22Rv1 (cell line): Measurements from ENCODE around the gene AP1S2.

Experiments used
- ZFX ChIP-seq: fragments of 450-650 bp; IDR thresholded peaks from 2 replicates; pipeline ENCODE4 v1.6.1; 2017; ENCODE audit warnings: antibody characterized with exemption, borderline replicate concordance
- TF ChIP-seq, protein P1 (sequence below): fragments of 450-650 bp; IDR thresholded peaks from 2 replicates; pipeline ENCODE4 v1.5.1; 2017; ENCODE audit warnings: mild to moderate bottlenecking

DNA sequence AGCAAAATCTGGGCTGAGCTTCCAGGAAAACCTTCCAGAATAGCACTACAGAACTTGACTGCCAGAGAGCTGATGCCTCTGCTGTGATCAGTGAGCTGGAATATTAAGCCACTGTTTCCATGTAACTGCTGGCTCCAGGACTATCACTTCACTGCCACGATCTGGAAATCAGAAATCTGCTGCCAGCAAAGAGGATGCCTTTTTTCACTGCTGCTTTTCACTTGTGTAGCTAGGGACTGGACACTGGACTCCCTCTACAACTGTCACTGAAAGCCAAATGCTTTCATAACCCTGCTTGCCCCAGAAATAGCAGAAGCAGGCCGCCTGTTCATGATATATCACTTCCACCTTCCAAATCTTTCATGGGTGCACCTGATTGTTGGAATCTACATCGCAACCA, 9.4 kb upstream of the AP1S2 start:
- TF ChIP-seq, protein P1, sequence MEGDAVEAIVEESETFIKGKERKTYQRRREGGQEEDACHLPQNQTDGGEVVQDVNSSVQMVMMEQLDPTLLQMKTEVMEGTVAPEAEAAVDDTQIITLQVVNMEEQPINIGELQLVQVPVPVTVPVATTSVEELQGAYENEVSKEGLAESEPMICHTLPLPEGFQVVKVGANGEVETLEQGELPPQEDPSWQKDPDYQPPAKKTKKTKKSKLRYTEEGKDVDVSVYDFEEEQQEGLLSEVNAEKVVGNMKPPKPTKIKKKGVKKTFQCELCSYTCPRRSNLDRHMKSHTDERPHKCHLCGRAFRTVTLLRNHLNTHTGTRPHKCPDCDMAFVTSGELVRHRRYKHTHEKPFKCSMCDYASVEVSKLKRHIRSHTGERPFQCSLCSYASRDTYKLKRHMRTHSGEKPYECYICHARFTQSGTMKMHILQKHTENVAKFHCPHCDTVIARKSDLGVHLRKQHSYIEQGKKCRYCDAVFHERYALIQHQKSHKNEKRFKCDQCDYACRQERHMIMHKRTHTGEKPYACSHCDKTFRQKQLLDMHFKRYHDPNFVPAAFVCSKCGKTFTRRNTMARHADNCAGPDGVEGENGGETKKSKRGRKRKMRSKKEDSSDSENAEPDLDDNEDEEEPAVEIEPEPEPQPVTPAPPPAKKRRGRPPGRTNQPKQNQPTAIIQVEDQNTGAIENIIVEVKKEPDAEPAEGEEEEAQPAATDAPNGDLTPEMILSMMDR = no peak
- no peak for TF ChIP-seq ZFX
